ENCODE results near the gene TMEM86B.

DNA sequence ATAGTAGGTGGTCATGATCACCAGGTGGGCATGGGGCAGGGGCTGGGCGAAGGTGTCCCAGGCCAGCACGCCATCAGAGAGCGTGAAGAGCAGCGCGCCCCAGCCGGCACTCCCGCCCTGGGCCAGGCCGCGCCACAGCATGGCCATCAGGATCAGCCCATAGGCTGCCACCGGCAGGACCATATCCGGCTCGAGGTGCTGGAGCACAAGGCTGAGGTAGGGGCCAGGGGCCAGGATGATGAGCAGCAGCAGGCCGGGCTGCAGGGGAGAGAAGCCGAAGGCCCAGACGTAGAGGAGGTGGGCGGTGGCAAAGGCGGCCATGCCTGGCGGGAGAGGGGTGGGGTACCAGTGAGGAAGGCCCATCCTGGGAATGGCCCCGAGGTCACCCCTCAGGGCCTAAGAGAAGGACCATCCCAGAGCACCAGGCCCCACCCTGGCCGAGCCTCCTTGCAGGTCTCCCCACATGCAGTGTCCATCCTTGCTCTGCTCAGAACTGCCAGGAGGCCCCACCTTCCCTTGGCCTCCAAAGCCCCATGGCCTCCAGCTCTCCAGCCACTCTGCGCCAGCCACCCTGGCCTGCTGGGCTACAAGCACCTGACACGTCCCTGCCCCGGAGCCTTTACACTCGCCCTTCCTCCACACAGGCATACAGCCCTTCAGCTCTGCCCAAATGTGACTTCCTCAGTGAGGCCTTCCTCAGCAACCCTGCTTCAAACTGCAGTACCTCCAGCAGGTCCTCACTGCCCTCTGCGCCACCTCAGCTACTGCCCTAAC, 1.1 kb downstream of the TMEM86B start:
- TF ChIP-seq POLR2AphosphoS5 (IDR thresholded peaks at IDR 0.05): no peak
- TF ChIP-seq, protein P1, sequence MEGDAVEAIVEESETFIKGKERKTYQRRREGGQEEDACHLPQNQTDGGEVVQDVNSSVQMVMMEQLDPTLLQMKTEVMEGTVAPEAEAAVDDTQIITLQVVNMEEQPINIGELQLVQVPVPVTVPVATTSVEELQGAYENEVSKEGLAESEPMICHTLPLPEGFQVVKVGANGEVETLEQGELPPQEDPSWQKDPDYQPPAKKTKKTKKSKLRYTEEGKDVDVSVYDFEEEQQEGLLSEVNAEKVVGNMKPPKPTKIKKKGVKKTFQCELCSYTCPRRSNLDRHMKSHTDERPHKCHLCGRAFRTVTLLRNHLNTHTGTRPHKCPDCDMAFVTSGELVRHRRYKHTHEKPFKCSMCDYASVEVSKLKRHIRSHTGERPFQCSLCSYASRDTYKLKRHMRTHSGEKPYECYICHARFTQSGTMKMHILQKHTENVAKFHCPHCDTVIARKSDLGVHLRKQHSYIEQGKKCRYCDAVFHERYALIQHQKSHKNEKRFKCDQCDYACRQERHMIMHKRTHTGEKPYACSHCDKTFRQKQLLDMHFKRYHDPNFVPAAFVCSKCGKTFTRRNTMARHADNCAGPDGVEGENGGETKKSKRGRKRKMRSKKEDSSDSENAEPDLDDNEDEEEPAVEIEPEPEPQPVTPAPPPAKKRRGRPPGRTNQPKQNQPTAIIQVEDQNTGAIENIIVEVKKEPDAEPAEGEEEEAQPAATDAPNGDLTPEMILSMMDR (IDR thresholded peaks at IDR 0.05): no peak
- TF ChIP-seq POLR2A (IDR thresholded peaks at IDR 0.05): no peak
